Measurements from ENCODE around the gene TRIM49. TPM values are rescaled to one million over a fixed set of nuclear protein-coding genes. Genes with fewer than 3 reads are reported as not detected.
"Not testable (repeated sequence)": the region's sequence is repeated elsewhere in the genome, so short reads cannot be mapped to it uniquely, and the experiment has no call there.

The TRIM49 gene
- total RNA-seq (2014; rRNA removed; shearing (Covaris generic)) = not detected in 2 replicates

DNA sequence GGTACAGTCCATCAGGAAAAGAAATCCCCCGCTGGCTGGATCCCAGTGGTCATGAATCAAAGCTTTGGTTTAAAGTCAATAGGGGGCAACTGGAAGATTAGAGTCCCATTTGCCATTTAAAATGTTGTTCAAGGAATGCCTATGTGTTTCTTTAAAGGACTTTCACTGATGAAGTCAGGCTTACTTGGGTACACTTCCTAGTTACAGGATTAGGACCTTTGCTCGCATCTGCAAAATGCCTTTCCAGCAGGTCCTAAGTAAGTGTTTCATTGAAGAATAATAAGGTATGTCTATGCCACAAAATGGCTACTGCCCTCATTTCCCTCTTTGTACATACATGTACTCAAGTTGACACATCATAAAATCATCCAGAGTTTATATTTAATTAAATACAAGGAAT, at the start of gene TRIM49:
Gene TRIM49, minus strand, starts transcription at position 101 of the 400 bp plus-strand sequence. CDS start 4,106 bp downstream, outside the sequence.
- H3K27me3 ChIP-seq; DNase-seq; H3K4me1 ChIP-seq; H3K36me3 ChIP-seq; H3K9me3 ChIP-seq (replicated peaks); H3K27ac ChIP-seq; H3K4me3 ChIP-seq: not testable (repeated sequence)

DNA sequence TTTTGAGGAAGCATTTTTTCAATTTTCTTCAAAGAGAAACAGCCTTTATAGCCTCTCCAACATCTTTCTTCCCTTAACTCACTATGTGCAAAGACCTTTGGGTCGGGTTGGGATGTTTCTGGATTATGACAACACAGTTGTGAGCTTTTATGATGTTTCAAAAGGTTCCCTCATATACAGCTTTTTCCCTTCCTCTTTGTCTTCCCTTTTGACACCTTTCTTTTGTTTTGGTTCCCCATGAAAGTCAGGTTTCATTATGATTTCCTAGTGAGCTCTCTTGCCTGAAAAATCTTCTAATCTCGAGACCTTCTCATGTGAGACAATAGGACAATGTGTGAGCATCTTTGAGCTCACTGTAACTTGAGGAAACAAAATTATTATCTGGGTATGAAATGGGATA, 18.3 kb upstream of the TRIM49 start:
- not testable (repeated sequence) for H3K4me3 ChIP-seq; DNase-seq; H3K27ac ChIP-seq; H3K27me3 ChIP-seq; H3K9me3 ChIP-seq (replicated peaks); H3K36me3 ChIP-seq; H3K4me1 ChIP-seq

GRCh38 chr11:89820008-89820407, 11.6 kb upstream of the TRIM49 start:
- not testable (repeated sequence) for DNase-seq; H3K36me3 ChIP-seq; H3K27ac ChIP-seq; H3K9me3 ChIP-seq (replicated peaks); H3K4me3 ChIP-seq; H3K4me1 ChIP-seq; H3K27me3 ChIP-seq

DNA sequence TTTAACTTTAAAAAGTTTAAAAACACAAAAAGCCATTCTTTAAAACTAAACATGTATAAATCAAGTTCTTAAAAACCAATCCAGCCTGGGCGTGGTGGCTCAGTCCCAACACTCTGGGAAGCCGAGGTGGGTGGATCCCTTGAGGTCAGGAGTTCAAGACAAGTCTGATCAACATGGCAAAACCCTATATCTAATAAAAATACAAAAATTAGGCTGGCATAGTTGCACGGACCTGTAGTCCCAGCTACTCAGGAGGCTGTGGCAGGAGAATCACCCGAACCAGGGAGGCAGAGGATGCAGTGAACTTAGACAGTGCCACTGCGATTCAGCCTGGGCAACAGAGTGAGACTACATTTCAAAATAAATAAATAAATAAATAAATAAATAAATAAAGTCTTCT, 5.2 kb upstream of the TRIM49 start:
- H3K4me3 ChIP-seq; H3K36me3 ChIP-seq; H3K4me1 ChIP-seq; H3K27ac ChIP-seq; H3K9me3 ChIP-seq (replicated peaks); H3K27me3 ChIP-seq; DNase-seq: not testable (repeated sequence)

GRCh38 chr11:89787506-89788063, 20.8 kb downstream of the TRIM49 start:
- H3K4me1 ChIP-seq; H3K27ac ChIP-seq; H3K9me3 ChIP-seq (replicated peaks); H3K27me3 ChIP-seq; H3K4me3 ChIP-seq; DNase-seq; H3K36me3 ChIP-seq: not testable (repeated sequence)

DNA sequence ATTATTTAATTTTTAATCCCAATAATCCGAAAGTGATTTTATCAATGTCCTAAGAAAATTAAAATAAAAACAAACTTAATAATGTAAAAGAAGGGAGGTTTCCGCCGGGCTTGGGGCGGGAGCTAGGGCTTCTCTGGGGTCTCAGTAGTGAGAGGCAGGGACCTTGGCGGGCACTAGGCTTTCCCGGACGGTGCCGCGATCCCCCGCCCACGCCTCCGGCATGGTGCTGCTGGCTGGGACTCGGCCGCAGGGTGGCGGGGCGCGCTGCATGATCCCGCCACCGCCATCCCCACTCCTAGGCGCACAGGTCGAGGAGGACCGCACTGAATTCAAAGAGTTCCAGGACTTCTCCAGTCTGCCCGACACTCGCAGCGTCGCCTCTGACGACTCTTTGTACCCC, 22.6 kb downstream of the TRIM49 start:
- not testable (repeated sequence) for H3K36me3 ChIP-seq; H3K27me3 ChIP-seq; DNase-seq; H3K27ac ChIP-seq; H3K4me3 ChIP-seq; H3K9me3 ChIP-seq (replicated peaks); H3K4me1 ChIP-seq

DNA sequence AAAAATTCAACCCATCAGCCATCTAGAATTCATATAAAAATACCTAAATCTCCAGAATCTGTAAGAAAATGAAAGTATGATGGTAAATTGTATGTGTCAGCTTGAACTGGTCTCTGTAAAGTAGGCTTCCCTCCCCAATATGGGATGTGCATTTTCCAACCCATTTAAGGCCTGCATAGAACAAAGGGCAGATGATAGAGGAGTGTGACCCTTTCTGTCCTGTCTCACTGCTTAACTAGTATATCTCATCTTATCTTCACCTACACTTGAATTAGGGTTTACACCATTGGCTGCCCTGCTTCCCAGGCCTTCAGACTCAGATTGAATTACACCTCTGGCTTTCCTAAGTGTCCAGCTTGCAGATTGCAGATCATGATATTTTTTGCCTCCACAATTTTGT, 57.6 kb downstream of the TRIM49 start:
- not testable (repeated sequence) for H3K9me3 ChIP-seq (replicated peaks); H3K27ac ChIP-seq; DNase-seq; H3K4me1 ChIP-seq; H3K4me3 ChIP-seq; H3K36me3 ChIP-seq; H3K27me3 ChIP-seq

Other genes with a start within 250 kb of the TRIM49 start
- not detected in 2 replicates for gene TRIM77, start 98.3 kb downstream of the TRIM49 start, total RNA-seq (2014; rRNA removed; shearing (Covaris generic))
- gene TRIM64B, start 69.9 kb upstream of the TRIM49 start, total RNA-seq (2014; rRNA removed; shearing (Covaris generic)) = not detected in 2 replicates
- gene TRIM49D1, start 113.7 kb upstream of the TRIM49 start, total RNA-seq (2014; rRNA removed; shearing (Covaris generic)) = not detected in 2 replicates
- gene TRIM49D2, start 115.5 kb upstream of the TRIM49 start, total RNA-seq (2014; rRNA removed; shearing (Covaris generic)) = not detected in 2 replicates
- not detected in 2 replicates for gene TRIM64, start 157.5 kb upstream of the TRIM49 start, total RNA-seq (2014; rRNA removed; shearing (Covaris generic))
- gene TRIM49C, start 222.5 kb upstream of the TRIM49 start, total RNA-seq (2014; rRNA removed; shearing (Covaris generic)) = not detected in 2 replicates